ENCODE data around the gene GJC1.

Gene GJC1

DNA sequence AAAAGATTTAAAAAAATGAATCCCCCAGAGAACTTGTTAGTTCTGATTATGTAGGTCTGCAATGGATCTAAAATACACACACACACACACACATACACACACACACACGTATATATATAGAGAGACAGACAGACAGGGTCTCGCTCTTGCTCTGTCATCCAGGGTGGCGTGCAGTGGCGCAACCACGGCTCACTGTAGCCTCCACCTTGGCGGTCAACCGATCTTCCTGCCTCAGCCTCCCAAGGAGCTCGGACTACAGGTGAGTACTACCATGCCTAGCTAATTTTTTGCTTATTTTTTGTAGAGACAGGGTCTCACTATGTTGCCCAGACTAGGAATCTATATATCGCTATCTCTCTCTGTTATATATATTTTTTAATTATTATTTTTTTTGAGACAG is 33.4 kb downstream of the GJC1 start:
- H3K4me3 ChIP-seq (ENCODE audit: low read depth in 1 of 2, low read length in 2 of 2): no peak overlapping the region
- no peaks in the 10 kb centered on the region for H3K36me3 ChIP-seq (ENCODE audit: control insufficient read depth in 1 of 2, insufficient read depth in 2 of 2, low read length in 2 of 2)
- H3K4me1 ChIP-seq (ENCODE audit: control insufficient read depth in 1 of 2, insufficient read depth in 2 of 2, low read length in 2 of 2): peaks cover 0 to 13% of the 10 kb centered on the region in 2 donors

DNA sequence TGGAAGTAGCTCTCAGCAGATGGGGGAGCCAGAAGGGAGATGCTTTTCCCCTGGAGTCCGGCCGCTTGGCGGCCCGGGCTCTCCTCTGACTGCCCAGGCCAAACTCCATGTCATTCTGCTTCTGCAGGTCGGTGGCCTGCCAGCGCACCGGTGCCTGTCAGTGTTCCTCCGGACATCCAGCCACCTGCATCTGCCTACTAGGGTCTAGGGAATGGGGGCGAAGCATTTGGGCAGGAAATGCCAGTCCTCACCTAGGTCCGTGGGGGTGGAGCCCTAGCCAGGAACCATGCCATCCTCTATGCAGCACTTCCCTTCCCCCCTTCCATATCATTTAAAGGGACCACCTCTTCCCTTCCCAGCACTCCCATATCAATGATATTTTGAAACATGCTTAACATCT is 34.2 kb downstream of the GJC1 start:
- peaks cover 0 to 13% of the 10 kb centered on the region in 2 donors for H3K4me1 ChIP-seq (ENCODE audit: control insufficient read depth in 1 of 2, insufficient read depth in 2 of 2, low read length in 2 of 2)
- peak overlapping the region; percentile 56 for H3K27ac ChIP-seq (ENCODE audit: low read length)
- no peak overlapping the region for H3K4me3 ChIP-seq (ENCODE audit: low read depth in 1 of 2, low read length in 2 of 2)
- H3K27me3 ChIP-seq (ENCODE audit: low read depth, low read length): no peaks in the 10 kb centered on the region
- H3K36me3 ChIP-seq (ENCODE audit: control insufficient read depth in 1 of 2, insufficient read depth in 2 of 2, low read length in 2 of 2): no peaks in the 10 kb centered on the region
- H3K9me3 ChIP-seq (ENCODE audit: control insufficient read depth in 1 of 2, low read length in 2 of 2): no peaks in the 10 kb centered on the region

More for the DNA sequence above, 33.4 kb downstream of the GJC1 start:
- Histone ChIP-seq H3K9me3 (ENCODE audit: control insufficient read depth in 1 of 2, low read length in 2 of 2) (no peaks in the 10 kb centered on the region), H3K27me3 (ENCODE audit: low read depth, low read length) (no peaks in the 10 kb centered on the region), H3K27ac (ENCODE audit: low read length) (no peak overlapping the region)

DNA sequence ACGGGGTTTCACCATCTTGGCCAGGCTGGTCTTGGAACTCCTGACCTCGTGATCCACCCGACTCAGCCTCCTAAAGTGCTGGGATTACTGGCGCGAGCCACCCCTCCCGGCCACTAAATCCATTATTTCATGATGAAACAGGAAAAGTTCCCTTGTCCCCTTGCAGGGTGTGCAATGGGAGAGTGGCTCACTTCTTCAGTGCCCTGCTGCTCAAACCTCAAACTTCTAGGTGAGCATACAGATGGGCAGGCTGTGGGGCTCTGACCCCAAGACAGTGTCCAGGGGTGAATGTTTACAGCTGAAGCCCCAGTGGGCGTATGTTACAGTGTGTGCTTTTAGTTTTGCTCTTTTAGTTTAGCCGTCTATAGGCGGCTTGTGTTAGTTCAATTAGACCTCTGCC is 34.7 kb downstream of the GJC1 start:
- Histone ChIP-seq H3K36me3 (ENCODE audit: control insufficient read depth in 1 of 2, insufficient read depth in 2 of 2, low read length in 2 of 2) (no peaks in the 10 kb centered on the region), H3K4me1 (ENCODE audit: control insufficient read depth in 1 of 2, insufficient read depth in 2 of 2, low read length in 2 of 2) (peaks cover 0 to 13% of the 10 kb centered on the region in 2 donors), H3K27me3 (ENCODE audit: low read depth, low read length) (no peaks in the 10 kb centered on the region), H3K9me3 (ENCODE audit: control insufficient read depth in 1 of 2, low read length in 2 of 2) (no peaks in the 10 kb centered on the region), H3K27ac (ENCODE audit: low read length) (peak overlapping the region; percentile 16), H3K4me3 (ENCODE audit: low read depth in 1 of 2, low read length in 2 of 2) (no peak overlapping the region)

- Histone ChIP-seq H3K4me3 (ENCODE audit: low read depth in 1 of 2, low read length in 2 of 2) (peak overlapping the region; percentile 16 to 19), H3K27ac (ENCODE audit: low read length) (peak overlapping the region; percentile 78), H3K27me3 (ENCODE audit: low read depth, low read length) (no peaks in the 10 kb centered on the region), H3K9me3 (ENCODE audit: control insufficient read depth in 1 of 2, low read length in 2 of 2) (no peaks in the 10 kb centered on the region), H3K36me3 (ENCODE audit: control insufficient read depth in 1 of 2, insufficient read depth in 2 of 2, low read length in 2 of 2) (no peaks in the 10 kb centered on the region), H3K4me1 (ENCODE audit: control insufficient read depth in 1 of 2, insufficient read depth in 2 of 2, low read length in 2 of 2) (peaks cover 0 to 13% of the 10 kb centered on the region in 2 donors)
Measured at GRCh38 chr17:44794851-44795413, 35.2 kb downstream of the GJC1 start.

- Histone ChIP-seq H3K4me3 (ENCODE audit: low read depth in 1 of 2, low read length in 2 of 2) (peak overlapping the region; percentile 16 to 19), H3K27ac (ENCODE audit: low read length) (peak overlapping the region; percentile 78), H3K9me3 (ENCODE audit: control insufficient read depth in 1 of 2, low read length in 2 of 2) (no peaks in the 10 kb centered on the region), H3K27me3 (ENCODE audit: low read depth, low read length) (no peaks in the 10 kb centered on the region), H3K36me3 (ENCODE audit: control insufficient read depth in 1 of 2, insufficient read depth in 2 of 2, low read length in 2 of 2) (no peaks in the 10 kb centered on the region), H3K4me1 (ENCODE audit: control insufficient read depth in 1 of 2, insufficient read depth in 2 of 2, low read length in 2 of 2) (peaks cover 0 to 13% of the 10 kb centered on the region in 2 donors)
Measured at GRCh38 chr17:44793885-44794842, 35.9 kb downstream of the GJC1 start.

- Histone ChIP-seq H3K36me3 (ENCODE audit: control insufficient read depth in 1 of 2, insufficient read depth in 2 of 2, low read length in 2 of 2) (no peaks in the 10 kb centered on the region), H3K4me1 (ENCODE audit: control insufficient read depth in 1 of 2, insufficient read depth in 2 of 2, low read length in 2 of 2) (peaks cover 0 to 10% of the 10 kb centered on the region in 2 donors), H3K9me3 (ENCODE audit: control insufficient read depth in 1 of 2, low read length in 2 of 2) (no peaks in the 10 kb centered on the region), H3K4me3 (ENCODE audit: low read depth in 1 of 2, low read length in 2 of 2) (no peak overlapping the region), H3K27me3 (ENCODE audit: low read depth, low read length) (no peaks in the 10 kb centered on the region), H3K27ac (ENCODE audit: low read length) (no peak overlapping the region)
Measured at GRCh38 chr17:44792276-44792675, 37.8 kb downstream of the GJC1 start.

DNA sequence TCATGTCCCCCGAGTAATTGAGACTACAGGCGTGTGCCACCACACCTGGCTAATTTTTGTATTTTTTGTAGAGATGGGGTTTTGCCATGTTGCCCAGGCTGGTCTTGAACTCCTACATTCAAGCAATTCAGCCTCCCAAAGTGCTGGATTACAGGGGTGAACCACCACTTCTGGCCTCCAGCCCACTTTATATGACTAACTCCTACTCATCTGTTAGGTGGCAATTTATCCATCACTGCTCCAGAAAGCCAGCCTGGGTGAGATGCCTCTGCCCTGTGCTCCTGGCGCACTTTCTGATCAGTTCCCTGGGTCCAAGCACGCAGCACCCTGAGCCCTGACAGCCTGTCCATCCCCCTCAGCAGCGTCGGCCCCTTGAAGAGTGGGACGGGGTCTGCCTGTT is 41.9 kb downstream of the GJC1 start:
- Histone ChIP-seq H3K36me3 (ENCODE audit: control insufficient read depth in 1 of 2, insufficient read depth in 2 of 2, low read length in 2 of 2) (no peaks in the 10 kb centered on the region), H3K27me3 (ENCODE audit: low read depth, low read length) (no peaks in the 10 kb centered on the region), H3K27ac (ENCODE audit: low read length) (no peak overlapping the region), H3K4me1 (ENCODE audit: control insufficient read depth in 1 of 2, insufficient read depth in 2 of 2, low read length in 2 of 2) (peaks cover 0 to 12% of the 10 kb centered on the region in 2 donors), H3K9me3 (ENCODE audit: control insufficient read depth in 1 of 2, low read length in 2 of 2) (no peaks in the 10 kb centered on the region), H3K4me3 (ENCODE audit: low read depth in 1 of 2, low read length in 2 of 2) (no peak overlapping the region)

GRCh38 chr17:44787271-44787940 is 42.7 kb downstream of the GJC1 start:
- H3K27ac ChIP-seq (ENCODE audit: low read length): no peak overlapping the region
- H3K27me3 ChIP-seq (ENCODE audit: low read depth, low read length): no peaks in the 10 kb centered on the region
- no peaks in the 10 kb centered on the region for H3K9me3 ChIP-seq (ENCODE audit: control insufficient read depth in 1 of 2, low read length in 2 of 2)
- peaks cover 0 to 18% of the 10 kb centered on the region in 2 donors for H3K4me1 ChIP-seq (ENCODE audit: control insufficient read depth in 1 of 2, insufficient read depth in 2 of 2, low read length in 2 of 2)
- H3K36me3 ChIP-seq (ENCODE audit: control insufficient read depth in 1 of 2, insufficient read depth in 2 of 2, low read length in 2 of 2): no peaks in the 10 kb centered on the region
- no peak overlapping the region for H3K4me3 ChIP-seq (ENCODE audit: low read depth in 1 of 2, low read length in 2 of 2)

- Histone ChIP-seq H3K36me3 (ENCODE audit: control insufficient read depth in 1 of 2, insufficient read depth in 2 of 2, low read length in 2 of 2) (no peaks in the 10 kb centered on the region), H3K9me3 (ENCODE audit: control insufficient read depth in 1 of 2, low read length in 2 of 2) (no peaks in the 10 kb centered on the region), H3K4me3 (ENCODE audit: low read depth in 1 of 2, low read length in 2 of 2) (no peak overlapping the region), H3K27me3 (ENCODE audit: low read depth, low read length) (no peaks in the 10 kb centered on the region), H3K4me1 (ENCODE audit: control insufficient read depth in 1 of 2, insufficient read depth in 2 of 2, low read length in 2 of 2) (peaks cover 0 to 26% of the 10 kb centered on the region in 2 donors), H3K27ac (ENCODE audit: low read length) (no peak overlapping the region)
Measured at GRCh38 chr17:44786551-44787081, 43.5 kb downstream of the GJC1 start.

GRCh38 chr17:44785921-44786320 is 44.2 kb downstream of the GJC1 start:
- H3K4me1 ChIP-seq (ENCODE audit: control insufficient read depth in 1 of 2, insufficient read depth in 2 of 2, low read length in 2 of 2): peaks cover 0 to 30% of the 10 kb centered on the region in 2 donors
- no peaks in the 10 kb centered on the region for H3K9me3 ChIP-seq (ENCODE audit: control insufficient read depth in 1 of 2, low read length in 2 of 2)
- no peaks in the 10 kb centered on the region for H3K36me3 ChIP-seq (ENCODE audit: control insufficient read depth in 1 of 2, insufficient read depth in 2 of 2, low read length in 2 of 2)
- H3K4me3 ChIP-seq (ENCODE audit: low read depth in 1 of 2, low read length in 2 of 2): no peak overlapping the region
- H3K27me3 ChIP-seq (ENCODE audit: low read depth, low read length): no peaks in the 10 kb centered on the region
- no peak overlapping the region for H3K27ac ChIP-seq (ENCODE audit: low read length)

DNA sequence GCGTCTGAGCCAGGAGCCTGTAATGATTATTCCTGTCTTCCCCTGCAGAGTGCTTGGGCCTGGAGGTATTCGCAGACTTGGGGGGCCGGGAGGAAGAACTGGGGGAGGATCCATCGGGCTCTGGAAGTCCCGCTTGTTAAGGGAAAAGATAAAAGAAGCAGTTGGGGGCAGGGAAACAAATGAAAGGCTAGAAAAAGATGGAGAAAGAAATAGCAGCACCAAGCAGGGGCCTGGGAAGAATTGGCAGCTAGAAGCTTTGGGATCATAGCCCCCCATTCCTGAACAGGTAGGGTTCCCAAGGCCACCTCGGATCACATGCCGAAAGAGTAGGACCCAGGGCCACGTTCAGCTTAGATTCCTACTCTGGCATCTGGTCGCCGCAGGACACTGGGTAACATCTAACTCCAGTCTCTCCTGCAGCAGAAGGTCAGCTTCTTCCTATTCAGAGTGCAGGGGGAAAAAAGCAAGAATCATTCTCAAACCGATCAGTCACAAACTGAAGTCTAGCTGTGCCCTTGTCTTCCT is 47.7 kb downstream of the GJC1 start:
- peak overlapping the region in 1 of 2 donors; percentile 6 for H3K4me3 ChIP-seq (ENCODE audit: low read depth in 1 of 2, low read length in 2 of 2)
- H3K27me3 ChIP-seq (ENCODE audit: low read depth, low read length): no peaks in the 10 kb centered on the region
- H3K36me3 ChIP-seq (ENCODE audit: control insufficient read depth in 1 of 2, insufficient read depth in 2 of 2, low read length in 2 of 2): no peaks in the 10 kb centered on the region
- H3K9me3 ChIP-seq (ENCODE audit: control insufficient read depth in 1 of 2, low read length in 2 of 2): no peaks in the 10 kb centered on the region
- H3K4me1 ChIP-seq (ENCODE audit: control insufficient read depth in 1 of 2, insufficient read depth in 2 of 2, low read length in 2 of 2): peaks cover 0 to 43% of the 10 kb centered on the region in 2 donors
- peak overlapping the region; percentile 39 for H3K27ac ChIP-seq (ENCODE audit: low read length)

Measured in muscle layer of duodenum (tissue), 2 donors.